ENCODE data around the gene COL5A1.

Gene COL5A1

GRCh38 chr9:134690946-134691694, 49.5 kb downstream of the COL5A1 start:
- Histone ChIP-seq H3K9ac (ENCODE audit: insufficient read length, low read depth) (no peak overlapping the region), H3K27me3 (ENCODE audit: insufficient read depth, insufficient read length) (no peaks in the 10 kb centered on the region), H3K4me3 (ENCODE audit: insufficient read length, low read depth) (no peak overlapping the region), H3K36me3 (ENCODE audit: insufficient read depth, insufficient read length, low read length) (peaks cover 96% of the 10 kb centered on the region), H3K9me3 (ENCODE audit: insufficient read depth, low read length) (no peaks in the 10 kb centered on the region), H3K4me1 (ENCODE audit: insufficient read depth, insufficient read length) (peaks cover 9% of the 10 kb centered on the region)
- DNase-seq (ENCODE audit: low read depth, low spot score) = no peak
- TF ChIP-seq ZNF274 (IDR thresholded peaks at IDR 0.05; ENCODE audit: low read depth, low read length) = no peak
- TF ChIP-seq YY1 (IDR thresholded peaks at IDR 0.05; ENCODE audit: insufficient read depth, insufficient read length) = no peak
- TF ChIP-seq SUZ12 (IDR thresholded peaks at IDR 0.05; ENCODE audit: extremely low read depth, insufficient read depth, insufficient read length) = no peak

GRCh38 chr9:134691695-134692572, 50.3 kb downstream of the COL5A1 start:
- Histone ChIP-seq H3K36me3 (ENCODE audit: insufficient read depth, insufficient read length, low read length) (peaks cover 88% of the 10 kb centered on the region), H3K9ac (ENCODE audit: insufficient read length, low read depth) (no peak overlapping the region), H3K4me3 (ENCODE audit: insufficient read length, low read depth) (no peak overlapping the region), H3K9me3 (ENCODE audit: insufficient read depth, low read length) (no peaks in the 10 kb centered on the region), H3K27me3 (ENCODE audit: insufficient read depth, insufficient read length) (no peaks in the 10 kb centered on the region), H3K4me1 (ENCODE audit: insufficient read depth, insufficient read length) (peaks cover 9% of the 10 kb centered on the region)
- TF ChIP-seq YY1 (IDR thresholded peaks at IDR 0.05; ENCODE audit: insufficient read depth, insufficient read length) (no peak), SUZ12 (IDR thresholded peaks at IDR 0.05; ENCODE audit: extremely low read depth, insufficient read depth, insufficient read length) (no peak), ZNF274 (IDR thresholded peaks at IDR 0.05; ENCODE audit: low read depth, low read length) (no peak)
- DNase-seq (ENCODE audit: low read depth, low spot score) = no peak

GRCh38 chr9:134692573-134692860, 50.9 kb downstream of the COL5A1 start:
- peaks cover 9% of the 10 kb centered on the region for H3K4me1 ChIP-seq (ENCODE audit: insufficient read depth, insufficient read length)
- no peaks in the 10 kb centered on the region for H3K27me3 ChIP-seq (ENCODE audit: insufficient read depth, insufficient read length)
- no peak for TF ChIP-seq YY1 (IDR thresholded peaks at IDR 0.05; ENCODE audit: insufficient read depth, insufficient read length)
- H3K9me3 ChIP-seq (ENCODE audit: insufficient read depth, low read length) = no peaks in the 10 kb centered on the region
- H3K4me3 ChIP-seq (ENCODE audit: insufficient read length, low read depth) = no peak overlapping the region
- no peak overlapping the region for H3K9ac ChIP-seq (ENCODE audit: insufficient read length, low read depth)
- peaks cover 88% of the 10 kb centered on the region for H3K36me3 ChIP-seq (ENCODE audit: insufficient read depth, insufficient read length, low read length)
- DNase-seq (ENCODE audit: low read depth, low spot score) = no peak

- Histone ChIP-seq H3K4me3 (ENCODE audit: insufficient read length, low read depth) (no peak overlapping the region), H3K9ac (ENCODE audit: insufficient read length, low read depth) (no peak overlapping the region), H3K4me1 (ENCODE audit: insufficient read depth, insufficient read length) (peaks cover 9% of the 10 kb centered on the region), H3K27me3 (ENCODE audit: insufficient read depth, insufficient read length) (no peaks in the 10 kb centered on the region), H3K36me3 (ENCODE audit: insufficient read depth, insufficient read length, low read length) (peaks cover 84% of the 10 kb centered on the region), H3K9me3 (ENCODE audit: insufficient read depth, low read length) (no peaks in the 10 kb centered on the region)
- TF ChIP-seq ZNF274 (IDR thresholded peaks at IDR 0.05; ENCODE audit: low read depth, low read length) (no peak), SUZ12 (IDR thresholded peaks at IDR 0.05; ENCODE audit: extremely low read depth, insufficient read depth, insufficient read length) (no peak), YY1 (IDR thresholded peaks at IDR 0.05; ENCODE audit: insufficient read depth, insufficient read length) (no peak)
- no peak for DNase-seq (ENCODE audit: low read depth, low spot score)
These were observed 51.4 kb downstream of the COL5A1 start for GRCh38 chr9:134693011-134693410.

GRCh38 chr9:134693641-134694367, 52.2 kb downstream of the COL5A1 start:
- Histone ChIP-seq H3K27me3 (ENCODE audit: insufficient read depth, insufficient read length) (no peaks in the 10 kb centered on the region), H3K36me3 (ENCODE audit: insufficient read depth, insufficient read length, low read length) (peaks cover 84% of the 10 kb centered on the region), H3K4me1 (ENCODE audit: insufficient read depth, insufficient read length) (peaks cover 12% of the 10 kb centered on the region), H3K9ac (ENCODE audit: insufficient read length, low read depth) (no peak overlapping the region), H3K9me3 (ENCODE audit: insufficient read depth, low read length) (no peaks in the 10 kb centered on the region), H3K4me3 (ENCODE audit: insufficient read length, low read depth) (no peak overlapping the region)
- DNase-seq (ENCODE audit: low read depth, low spot score) = no peak
- TF ChIP-seq YY1 (IDR thresholded peaks at IDR 0.05; ENCODE audit: insufficient read depth, insufficient read length) (no peak), SUZ12 (IDR thresholded peaks at IDR 0.05; ENCODE audit: extremely low read depth, insufficient read depth, insufficient read length) (no peak), ZNF274 (IDR thresholded peaks at IDR 0.05; ENCODE audit: low read depth, low read length) (no peak)

- Histone ChIP-seq H3K9me3 (ENCODE audit: insufficient read depth, low read length) (no peaks in the 10 kb centered on the region), H3K4me1 (ENCODE audit: insufficient read depth, insufficient read length) (peaks cover 15% of the 10 kb centered on the region), H3K4me3 (ENCODE audit: insufficient read length, low read depth) (no peak overlapping the region), H3K36me3 (ENCODE audit: insufficient read depth, insufficient read length, low read length) (peaks cover 83% of the 10 kb centered on the region), H3K9ac (ENCODE audit: insufficient read length, low read depth) (no peak overlapping the region), H3K27me3 (ENCODE audit: insufficient read depth, insufficient read length) (no peaks in the 10 kb centered on the region)
- no peak for TF ChIP-seq YY1 (IDR thresholded peaks at IDR 0.05; ENCODE audit: insufficient read depth, insufficient read length)
- TF ChIP-seq ZNF274 (IDR thresholded peaks at IDR 0.05; ENCODE audit: low read depth, low read length) = no peak
- TF ChIP-seq SUZ12 (IDR thresholded peaks at IDR 0.05; ENCODE audit: extremely low read depth, insufficient read depth, insufficient read length) = no peak
- no peak for DNase-seq (ENCODE audit: low read depth, low spot score)
These were observed 52.7 kb downstream of the COL5A1 start for GRCh38 chr9:134694368-134694665.

- no peak for DNase-seq (ENCODE audit: low read depth, low spot score)
- no peak overlapping the region for H3K9ac ChIP-seq (ENCODE audit: insufficient read length, low read depth)
- H3K9me3 ChIP-seq (ENCODE audit: insufficient read depth, low read length) = no peaks in the 10 kb centered on the region
- H3K36me3 ChIP-seq (ENCODE audit: insufficient read depth, insufficient read length, low read length) = peaks cover 82% of the 10 kb centered on the region
- no peak overlapping the region for H3K4me3 ChIP-seq (ENCODE audit: insufficient read length, low read depth)
- no peaks in the 10 kb centered on the region for H3K27me3 ChIP-seq (ENCODE audit: insufficient read depth, insufficient read length)
- peaks cover 15% of the 10 kb centered on the region for H3K4me1 ChIP-seq (ENCODE audit: insufficient read depth, insufficient read length)
- no peak for TF ChIP-seq SUZ12 (IDR thresholded peaks at IDR 0.05; ENCODE audit: extremely low read depth, insufficient read depth, insufficient read length)
- no peak for TF ChIP-seq ZNF274 (IDR thresholded peaks at IDR 0.05; ENCODE audit: low read depth, low read length)
- no peak for TF ChIP-seq YY1 (IDR thresholded peaks at IDR 0.05; ENCODE audit: insufficient read depth, insufficient read length)
These were observed 53.1 kb downstream of the COL5A1 start for GRCh38 chr9:134694714-134695113.
